Stomach (tissue), 9 donors: ENCODE measurements around the gene UGT2B17. TPM values are rescaled to one million over a fixed set of nuclear protein-coding genes. Genes with fewer than 3 reads are reported as not detected.

Experiments
- DNase-seq, 2 donors: peaks; one replicate each; pipeline versions ENCODE4 v3.0.0 to v3.0.0-alpha.2; 2013 to 2019
- H3K27ac ChIP-seq, 5 donors: fragments of 200-600 bp in 4 of 5; sonication (generic) in 4 of 5; one replicate each; pipeline ENCODE4 v1.5.1; 2013 to 2019; ENCODE audit warnings: mild to moderate bottlenecking in 1 of 5, moderate library complexity in 1 of 5
- H3K27me3 ChIP-seq, 3 donors: fragments of 200-600 bp; sonication (generic); one replicate each; pipeline ENCODE4 v1.5.1; 2017 to 2019; ENCODE audit warnings: mixed run types in 1 of 3
- H3K36me3 ChIP-seq, 4 donors: fragments of 200-600 bp; sonication (generic); 1 replicate in 3 of 4; 2 replicates in 1 of 4; pipeline ENCODE4 v1.5.1; 2016 to 2019
- H3K4me1 ChIP-seq, 4 donors: fragments of 200-600 bp; sonication (generic); one replicate each; pipeline ENCODE4 v1.5.1; 2016 to 2019
- H3K4me3 ChIP-seq, 4 donors: fragments of 200-600 bp; sonication (generic) in 3 of 4; one replicate each; pipeline ENCODE4 v1.5.1; 2016 to 2019; ENCODE audit warnings: mild to moderate bottlenecking in 1 of 4
- H3K9me3 ChIP-seq, 4 donors: fragments of 200-600 bp; sonication (generic); one replicate each; pipeline ENCODE4 v1.5.1; 2016 to 2019
- EP300 ChIP-seq: sonication (generic); formaldehyde crosslinking; IDR thresholded peaks from one replicate; pipeline ENCODE4 v1.6.1; 2017; ENCODE audit warnings: antibody characterized with exemption
- POLR2A ChIP-seq, 4 donors: fragments of 450-650 bp; IDR thresholded peaks; one replicate each; pipeline ENCODE4 v1.6.1; 2016; ENCODE audit warnings: antibody characterized with exemption in 4 of 4, control low read depth in 2 of 4, mild to moderate bottlenecking in 1 of 4, moderate library complexity in 1 of 4
- POLR2AphosphoS5 ChIP-seq, 3 donors: sonication (generic); formaldehyde crosslinking; IDR thresholded peaks; one replicate each; pipeline ENCODE4 v1.6.1; 2016; ENCODE audit warnings: antibody characterized with exemption in 3 of 3
- WGBS, 5 donors: extraction: QIAGEN DNeasy Blood & Tissue Kit in 3 of 5; methylation state at CpG; one replicate each; pipeline versions ENCODE4 v1.1.5 to v1.1.7; 2013 to 2018; 5-methylcytosine and 5-hydroxymethylcytosine counted together
- intact Hi-C: fragments of 100-400 bp; cut with DNase I; formaldehyde crosslinking; loops from one replicate; pipeline ENCODE4 v1.15.1; 2023; ENCODE audit warnings: low total_unique reads
- polyA plus RNA-seq, 3 donors: library from polyadenylated mRNA; stranded (reverse); fragments of 200-250 nt; gene quantifications; one replicate each; pipeline ENCODE4 v1.2.3, GENCODE V29; 2013
- total RNA-seq, 5 donors: library from RNA; depleted of rRNA; stranded (reverse); fragments of >200 nt; gene quantifications; one replicate each; pipeline versions ENCODE4 v1.1.0 to v1.2.3, GENCODE V29; 2014 to 2016
- TF ChIP-seq, protein P1 (sequence below), 7 experiments: fragments of 450-650 bp in 4 of 7; fragments of 200-600 bp in 3 of 7; sonication (generic) in 3 of 7; IDR thresholded peaks; one replicate each; pipeline ENCODE4 v1.5.1; 2016 to 2019; ENCODE audit warnings: antibody characterized with exemption in 7 of 7, control low read depth in 2 of 7, mild to moderate bottlenecking in 1 of 7
- donor health status: healthy with polysubstance abuse.
- donor health status: Bipolar disorder and iron deficiency.
- donor health status: healthy.

Gene UGT2B17
- total and polyA plus RNA-seq, 8 donors: 0.40 TPM; not detected in 7

DNA sequence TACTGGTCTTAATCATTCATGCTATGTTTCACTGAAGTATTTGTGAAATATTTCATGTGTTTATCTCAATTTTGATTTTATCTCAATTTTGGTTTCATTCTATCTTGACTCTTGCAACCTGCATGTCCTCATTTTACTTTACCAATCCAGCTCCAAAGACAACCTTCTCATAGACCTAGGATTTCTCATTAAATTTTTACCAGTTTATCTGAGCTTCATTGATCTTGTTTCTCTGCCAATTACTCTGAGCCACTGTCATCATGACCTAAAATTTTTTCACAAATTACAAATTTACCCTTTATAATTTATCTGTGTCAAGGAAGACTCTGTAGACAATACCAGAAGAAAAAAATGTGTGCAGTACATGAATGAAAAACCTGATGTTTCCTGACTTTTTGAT is 18.6 kb upstream of the UGT2B17 start:
- no peak for DNase-seq
- Histone ChIP-seq H3K27ac (no peak overlapping the region), H3K4me3 (no peak overlapping the region), H3K4me1 (no peaks in the 10 kb centered on the region), H3K9me3 (no peaks in the 10 kb centered on the region), H3K27me3 (no peaks in the 10 kb centered on the region), H3K36me3 (no peaks in the 10 kb centered on the region)
- intact Hi-C loops: no loop called here
- no peak for TF ChIP-seq POLR2AphosphoS5 (IDR thresholded peaks at IDR 0.05)
- TF ChIP-seq, protein P1, sequence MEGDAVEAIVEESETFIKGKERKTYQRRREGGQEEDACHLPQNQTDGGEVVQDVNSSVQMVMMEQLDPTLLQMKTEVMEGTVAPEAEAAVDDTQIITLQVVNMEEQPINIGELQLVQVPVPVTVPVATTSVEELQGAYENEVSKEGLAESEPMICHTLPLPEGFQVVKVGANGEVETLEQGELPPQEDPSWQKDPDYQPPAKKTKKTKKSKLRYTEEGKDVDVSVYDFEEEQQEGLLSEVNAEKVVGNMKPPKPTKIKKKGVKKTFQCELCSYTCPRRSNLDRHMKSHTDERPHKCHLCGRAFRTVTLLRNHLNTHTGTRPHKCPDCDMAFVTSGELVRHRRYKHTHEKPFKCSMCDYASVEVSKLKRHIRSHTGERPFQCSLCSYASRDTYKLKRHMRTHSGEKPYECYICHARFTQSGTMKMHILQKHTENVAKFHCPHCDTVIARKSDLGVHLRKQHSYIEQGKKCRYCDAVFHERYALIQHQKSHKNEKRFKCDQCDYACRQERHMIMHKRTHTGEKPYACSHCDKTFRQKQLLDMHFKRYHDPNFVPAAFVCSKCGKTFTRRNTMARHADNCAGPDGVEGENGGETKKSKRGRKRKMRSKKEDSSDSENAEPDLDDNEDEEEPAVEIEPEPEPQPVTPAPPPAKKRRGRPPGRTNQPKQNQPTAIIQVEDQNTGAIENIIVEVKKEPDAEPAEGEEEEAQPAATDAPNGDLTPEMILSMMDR (IDR thresholded peaks at IDR 0.05): no peak
- no peak for TF ChIP-seq EP300
- no peak for TF ChIP-seq POLR2A (IDR thresholded peaks at IDR 0.05)

DNA sequence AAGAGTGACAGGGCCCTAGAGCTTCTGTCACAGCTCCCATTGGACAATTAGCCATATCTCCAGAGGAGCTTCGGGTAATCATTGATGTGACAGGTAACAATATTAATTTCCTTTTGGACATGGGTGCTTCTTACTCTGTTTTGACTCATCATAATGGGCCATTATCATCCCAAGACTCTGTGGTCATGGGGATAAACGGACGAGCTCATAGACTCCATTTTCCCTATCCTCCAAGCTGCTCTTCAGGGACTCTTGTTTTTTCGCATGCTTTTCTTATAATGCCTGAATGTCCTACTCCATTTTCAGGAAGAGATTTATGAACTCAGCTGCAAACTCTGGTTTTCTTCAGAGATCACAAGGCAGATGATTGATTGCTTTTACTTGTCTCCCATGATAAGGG is 17.0 kb upstream of the UGT2B17 start:
- H3K9me3 ChIP-seq: no peaks in the 10 kb centered on the region
- 80 to 88% (median 81%) methylated on average over 4 of the region's 4 CpGs; no CpG with 5 or more reads in 2 of the 5 donors for WGBS, 5 donors
- TF ChIP-seq, protein P1 (IDR thresholded peaks at IDR 0.05): no peak
- TF ChIP-seq EP300 (no peak), POLR2AphosphoS5 (IDR thresholded peaks at IDR 0.05) (no peak), POLR2A (IDR thresholded peaks at IDR 0.05) (no peak)
- no peaks in the 10 kb centered on the region for H3K4me1 ChIP-seq
- H3K27ac ChIP-seq: no peak overlapping the region
- DNase-seq: no peak
- H3K27me3 ChIP-seq: no peaks in the 10 kb centered on the region
- H3K36me3 ChIP-seq: no peaks in the 10 kb centered on the region
- no peak overlapping the region for H3K4me3 ChIP-seq
- intact Hi-C loops: no loop called here

DNA sequence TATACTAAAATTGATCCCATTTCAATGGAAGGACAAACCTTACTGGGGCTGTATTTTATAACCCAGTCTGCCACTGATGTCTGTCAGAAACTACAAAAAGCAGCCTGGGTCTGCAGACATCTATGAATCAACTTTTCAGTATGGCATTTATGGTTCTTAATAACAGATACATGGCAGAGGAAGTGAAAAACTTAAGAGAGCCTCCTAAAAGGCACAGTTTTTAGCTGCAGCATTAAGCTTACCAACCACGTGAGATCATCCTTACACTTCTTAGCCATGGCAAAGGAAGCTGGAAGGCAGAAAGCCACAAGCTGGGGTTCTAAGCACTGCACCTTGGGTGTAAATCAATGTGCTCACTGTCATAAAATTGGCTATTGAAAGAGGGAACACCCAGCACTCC is 16.6 kb upstream of the UGT2B17 start:
- intact Hi-C loops: no loop called here
- TF ChIP-seq, protein P1 (IDR thresholded peaks at IDR 0.05): no peak
- TF ChIP-seq POLR2A (IDR thresholded peaks at IDR 0.05): no peak
- TF ChIP-seq EP300: no peak
- no peak for TF ChIP-seq POLR2AphosphoS5 (IDR thresholded peaks at IDR 0.05)
- Histone ChIP-seq H3K4me3 (no peak overlapping the region), H3K27me3 (no peaks in the 10 kb centered on the region), H3K9me3 (no peaks in the 10 kb centered on the region), H3K36me3 (no peaks in the 10 kb centered on the region), H3K4me1 (no peaks in the 10 kb centered on the region), H3K27ac (no peak overlapping the region)
- DNase-seq: no peak
- 82 to 89% (median 88%) methylated on average over 1 of the region's 1 CpG; no CpG with 5 or more reads in 2 of the 5 donors for WGBS, 5 donors

DNA sequence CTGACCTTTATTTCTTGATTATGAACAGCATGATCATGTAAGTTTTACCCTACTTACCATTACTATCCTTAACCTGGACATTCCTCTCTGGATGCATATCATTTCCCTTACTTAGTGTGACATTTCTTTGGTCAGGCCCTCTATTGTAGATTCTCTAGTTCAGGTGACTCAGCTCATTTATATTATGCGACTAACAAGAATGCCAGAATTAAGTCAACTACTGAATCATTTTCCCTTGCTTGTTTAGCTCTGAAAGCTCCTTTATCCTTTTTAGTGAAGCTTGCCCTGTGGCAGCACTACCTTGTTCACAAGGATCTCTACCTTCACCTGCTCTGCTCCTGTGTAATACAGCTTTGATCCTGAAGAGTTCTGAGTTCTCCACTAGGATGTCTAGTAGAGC is 15.1 kb upstream of the UGT2B17 start:
- 65 to 76% (median 67%) methylated on average over 1 of the region's 1 CpG; no CpG with 5 or more reads in 2 of the 5 donors for WGBS, 5 donors
- TF ChIP-seq POLR2A (IDR thresholded peaks at IDR 0.05): no peak
- TF ChIP-seq, protein P1 (IDR thresholded peaks at IDR 0.05): no peak
- H3K4me1 ChIP-seq: no peaks in the 10 kb centered on the region

More for the DNA sequence above, 15.1 kb upstream of the UGT2B17 start:
- no peak for DNase-seq
- H3K27me3 ChIP-seq: no peaks in the 10 kb centered on the region
- no peak overlapping the region for H3K4me3 ChIP-seq
- H3K36me3 ChIP-seq: no peaks in the 10 kb centered on the region
- no peak overlapping the region for H3K27ac ChIP-seq
- H3K9me3 ChIP-seq: no peaks in the 10 kb centered on the region
- intact Hi-C loops: no loop called here
